ENCODE data around the gene ZNF12.

GRCh38 chr7:6653071-6654003 lies 53.4 kb downstream of the ZNF12 start:
- TF ChIP-seq CTCF (conservative IDR thresholded peaks at IDR 0.05): no peak
- no peak for TF ChIP-seq ZFX (IDR thresholded peaks at IDR 0.05)
